Activated T-cell treated with anti-CD3 and anti-CD28 coated beads for 24 hours (primary cell): ENCODE results near the gene KCTD2.
"Not testable (repeated sequence)": the region's sequence is repeated elsewhere in the genome, so short reads cannot be mapped to it uniquely, and the experiment has no call there.

Experiments used
- DNase-seq: peaks from one replicate; pipeline ENCODE4 v3.0.0-alpha.2; 2020; ENCODE audit warnings: low read depth

The KCTD2 gene

DNA sequence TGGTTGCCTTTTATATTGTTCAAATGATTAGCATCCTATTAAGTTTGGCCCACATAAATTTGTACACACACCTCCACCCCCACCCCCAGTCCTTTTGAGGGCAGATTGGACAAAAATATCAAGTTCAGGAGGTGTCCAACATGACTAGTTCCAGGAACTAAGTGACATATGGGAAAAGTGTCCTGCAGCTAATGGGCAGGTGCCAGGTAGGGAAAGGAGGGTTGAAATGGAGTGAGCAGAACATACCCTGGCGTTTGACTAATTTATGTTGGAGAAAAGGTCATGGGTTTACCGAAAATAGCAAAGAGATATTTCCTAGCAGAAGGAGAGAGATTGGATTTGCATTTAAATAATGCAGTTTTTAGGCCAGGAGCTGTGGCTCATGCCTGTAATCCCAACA, 4.9 kb downstream of the KCTD2 start:
- DNase-seq: no peak

DNA sequence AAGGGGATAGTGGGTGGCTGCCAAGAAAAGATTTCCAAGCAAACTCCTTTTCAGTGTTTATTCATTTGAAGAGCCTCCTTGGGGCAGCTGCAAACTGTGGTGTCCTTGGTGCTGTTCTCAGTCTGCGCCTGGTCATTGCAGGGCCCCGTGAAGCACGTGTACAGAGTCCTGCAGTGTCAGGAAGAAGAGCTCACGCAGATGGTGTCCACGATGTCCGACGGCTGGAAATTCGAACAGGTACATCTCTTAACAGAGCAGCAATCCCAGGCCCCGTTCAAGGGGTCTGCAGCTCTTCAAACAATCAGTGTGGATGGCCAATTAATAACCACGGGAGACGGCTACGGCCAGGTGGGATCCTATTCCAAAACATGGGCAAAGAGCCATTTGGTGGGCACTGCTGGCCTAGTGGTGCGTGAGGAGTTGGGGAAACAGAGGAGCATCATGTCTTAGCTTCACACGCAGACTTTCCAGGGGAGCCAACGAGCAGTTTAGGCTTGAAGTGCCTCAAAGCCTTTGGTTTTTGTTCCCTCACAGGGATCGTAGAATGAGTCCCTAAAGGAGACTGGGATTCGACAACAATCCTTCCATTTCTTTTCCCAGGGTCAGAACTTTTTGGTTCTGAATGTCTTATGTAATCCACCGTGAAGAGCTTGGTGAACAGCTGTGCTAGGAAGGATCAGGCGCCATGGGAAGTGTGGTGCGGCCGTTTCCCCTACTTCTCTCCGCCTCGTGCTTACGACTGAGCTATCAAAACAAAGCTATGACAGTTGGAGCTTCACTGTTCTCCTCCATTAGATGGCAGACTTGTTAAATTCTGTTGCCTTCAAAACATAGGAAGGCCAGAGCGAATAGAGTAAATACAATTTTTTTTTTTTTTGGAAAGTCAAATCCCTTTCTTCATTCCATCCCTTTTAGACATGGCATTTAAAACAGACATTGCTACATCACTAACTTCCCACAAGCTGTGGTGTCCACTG, 12.6 kb downstream of the KCTD2 start:
- no peak for DNase-seq

DNA sequence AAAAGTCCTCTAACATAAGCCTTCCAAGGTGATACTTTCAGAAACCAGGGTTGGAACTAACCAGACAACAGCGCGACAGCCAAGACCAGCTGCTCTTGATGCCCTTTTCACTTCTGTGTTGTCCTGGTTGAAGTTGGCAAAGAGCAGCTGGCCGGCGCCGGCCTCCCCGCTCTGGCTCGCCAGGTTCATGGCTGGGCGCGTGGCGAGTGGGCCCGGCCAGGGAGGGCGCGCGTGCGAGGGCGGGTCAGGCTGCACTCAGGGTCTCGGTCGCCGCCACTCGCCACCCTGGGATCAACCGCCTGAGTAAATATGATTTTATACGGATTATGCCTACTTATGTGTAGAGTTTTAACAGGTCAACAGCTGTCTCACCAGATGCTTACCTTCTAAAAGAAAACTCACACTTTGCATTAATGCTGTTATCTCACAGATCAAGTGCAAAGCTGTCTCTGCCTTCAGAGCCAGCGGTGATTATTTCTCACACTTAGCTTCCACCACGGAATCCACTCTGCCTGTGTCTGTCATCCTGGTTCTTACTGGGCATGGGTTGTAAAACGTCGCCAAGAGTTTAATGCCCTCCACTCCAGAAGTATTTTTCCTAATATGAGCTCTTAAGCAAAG, 13.5 kb downstream of the KCTD2 start:
- no peak for DNase-seq

DNA sequence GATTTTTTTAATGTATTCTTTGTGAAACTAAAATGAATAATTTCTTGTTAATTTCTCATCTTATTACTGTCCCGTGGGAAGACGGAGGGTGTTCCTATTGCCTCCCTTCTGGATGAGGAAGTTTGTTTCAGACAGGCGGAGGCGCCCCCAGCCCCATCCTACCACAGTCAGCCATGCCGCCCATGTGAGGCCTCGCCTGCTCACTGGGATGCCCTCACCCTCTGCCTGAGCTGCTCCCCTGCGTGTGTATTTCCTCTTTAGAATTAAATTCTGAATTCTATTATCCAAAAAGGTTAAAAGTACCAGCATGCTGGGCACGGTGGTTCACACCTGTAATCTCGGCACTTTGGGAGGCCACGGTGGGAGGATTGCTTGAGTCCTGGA, 14.0 kb downstream of the KCTD2 start:
- no peak for DNase-seq

DNA sequence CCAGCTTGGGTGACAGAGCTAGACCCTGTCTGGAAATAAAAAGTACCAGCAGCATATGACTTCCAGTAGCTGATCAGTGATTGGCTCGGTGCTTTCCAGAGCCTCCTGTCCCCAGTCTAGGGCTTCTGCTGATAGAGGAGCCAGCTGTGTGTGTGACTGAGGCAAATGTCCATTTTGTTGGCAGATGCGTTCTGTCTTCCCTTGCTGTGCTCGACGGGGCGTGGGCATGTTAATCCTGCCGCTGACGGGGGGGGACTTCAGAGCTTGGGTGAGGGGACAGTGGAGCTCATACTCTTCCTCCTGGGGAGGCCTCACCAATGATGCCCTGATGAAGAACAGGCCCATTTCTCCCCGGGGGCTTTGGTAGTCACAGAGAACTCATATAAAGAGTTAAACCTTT, 14.6 kb downstream of the KCTD2 start:
- DNase-seq: no peak

DNA sequence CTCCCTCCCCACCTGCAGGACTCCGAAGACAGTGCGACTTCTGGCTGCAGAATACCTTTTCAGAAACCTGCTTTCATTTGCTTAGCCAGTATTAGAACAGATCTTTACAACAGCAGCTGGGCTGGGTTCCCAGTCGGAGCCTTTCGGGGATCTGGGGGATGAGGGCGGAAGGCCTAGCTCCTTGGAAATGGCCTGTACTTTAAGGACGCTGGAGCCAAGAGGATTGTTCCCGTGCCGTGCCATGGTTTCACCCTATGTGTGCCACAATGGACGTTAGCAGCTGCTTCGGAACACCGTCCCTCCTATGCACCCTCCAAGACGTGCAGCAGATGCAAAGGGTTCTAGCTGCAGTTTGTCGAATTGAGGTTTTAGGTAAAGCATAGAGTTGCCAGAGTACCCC, 16.2 kb downstream of the KCTD2 start:
- no peak for DNase-seq

DNA sequence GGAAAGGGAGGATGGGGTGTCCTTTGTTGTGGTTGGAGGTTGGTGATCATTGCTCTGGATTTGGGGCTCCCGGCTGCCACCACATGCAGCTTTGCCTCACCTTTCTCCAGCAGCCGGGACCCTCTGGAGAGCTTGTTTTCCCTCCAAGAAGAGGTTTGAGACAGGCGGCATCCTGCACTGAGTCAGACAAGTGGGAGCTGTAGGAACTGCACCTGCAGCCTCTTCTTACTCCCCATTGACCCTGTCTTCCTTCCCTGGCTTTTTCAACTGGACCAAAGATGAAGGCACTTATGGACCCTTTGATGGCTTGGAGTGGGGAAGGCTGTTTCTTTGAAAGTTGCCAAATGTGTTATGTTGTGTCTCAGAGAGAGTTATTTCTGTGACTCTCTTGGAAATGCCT, 16.6 kb downstream of the KCTD2 start:
- no peak for DNase-seq

DNA sequence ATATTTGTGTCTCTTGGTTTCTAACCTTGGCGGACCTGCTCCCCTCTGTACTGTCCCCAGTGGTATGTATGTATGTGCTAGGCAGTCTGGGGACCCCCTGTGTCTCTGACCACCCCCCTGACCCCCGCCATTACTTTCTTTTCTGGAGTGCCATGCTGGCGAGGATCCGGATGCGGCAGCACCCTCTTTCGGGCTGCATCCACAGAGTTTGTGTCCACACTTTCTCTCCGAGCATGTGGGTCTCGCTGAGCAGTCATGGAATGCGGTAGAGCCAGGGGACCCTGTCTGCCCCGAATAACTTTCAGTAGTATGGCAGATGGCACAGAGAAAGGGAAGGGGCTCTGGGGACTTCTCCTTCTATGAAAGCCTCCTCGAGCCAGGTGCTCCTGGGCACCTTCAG, 17.0 kb downstream of the KCTD2 start:
- DNase-seq: no peak

DNA sequence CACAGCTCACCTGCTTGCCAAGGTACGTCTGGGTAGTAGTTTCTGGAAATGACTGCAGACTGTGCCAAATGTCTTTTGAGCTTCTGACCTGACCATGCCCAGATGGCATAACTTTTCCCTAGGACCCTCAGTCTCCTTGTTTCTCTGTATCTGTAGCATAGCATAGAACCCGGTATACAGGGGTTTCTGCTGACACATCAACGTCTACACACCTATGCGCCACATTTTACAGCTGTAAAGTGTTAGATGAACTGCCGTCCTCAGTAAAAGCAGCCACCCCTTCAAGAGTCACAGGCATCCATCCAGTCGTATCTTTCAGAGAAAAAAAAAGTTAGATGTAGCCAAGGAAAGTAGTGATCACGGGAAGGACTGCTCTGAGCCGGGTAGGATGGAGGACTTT, 17.4 kb downstream of the KCTD2 start:
- DNase-seq: no peak

DNA sequence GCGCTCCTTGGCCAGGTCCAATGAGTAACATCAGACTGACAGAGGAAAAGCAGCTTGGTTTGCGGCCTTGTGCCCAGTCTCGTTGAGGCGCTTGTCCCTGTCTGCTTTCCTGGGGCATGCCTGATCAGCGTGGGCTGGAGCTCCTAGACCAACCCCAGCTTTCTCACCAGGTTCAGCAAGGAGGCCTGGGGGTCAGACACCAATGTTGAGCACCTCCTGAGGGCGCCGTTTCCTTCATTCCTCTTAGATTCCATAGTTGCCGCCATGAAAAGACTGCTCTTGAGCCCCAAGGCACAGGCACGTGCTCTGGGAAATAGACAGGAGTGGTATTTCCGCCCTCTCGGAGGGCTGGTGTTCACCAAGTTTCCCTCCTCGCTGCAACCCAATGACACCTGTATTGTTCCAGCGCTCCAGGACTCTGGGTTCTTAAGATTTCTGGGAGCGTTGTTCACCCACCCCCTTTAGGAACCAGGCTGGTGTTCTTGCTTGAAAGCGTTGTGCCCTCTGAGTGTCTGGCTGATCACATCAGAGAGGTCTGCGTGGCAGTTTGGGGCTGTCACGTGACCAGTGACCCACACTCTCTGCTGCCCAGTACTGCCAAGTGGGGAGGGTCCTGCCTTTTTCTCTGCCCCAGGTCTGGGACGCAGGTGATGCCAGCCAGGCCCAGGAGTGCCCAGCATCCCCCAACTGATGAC, 18.0 kb downstream of the KCTD2 start:
- DNase-seq: no peak

DNA sequence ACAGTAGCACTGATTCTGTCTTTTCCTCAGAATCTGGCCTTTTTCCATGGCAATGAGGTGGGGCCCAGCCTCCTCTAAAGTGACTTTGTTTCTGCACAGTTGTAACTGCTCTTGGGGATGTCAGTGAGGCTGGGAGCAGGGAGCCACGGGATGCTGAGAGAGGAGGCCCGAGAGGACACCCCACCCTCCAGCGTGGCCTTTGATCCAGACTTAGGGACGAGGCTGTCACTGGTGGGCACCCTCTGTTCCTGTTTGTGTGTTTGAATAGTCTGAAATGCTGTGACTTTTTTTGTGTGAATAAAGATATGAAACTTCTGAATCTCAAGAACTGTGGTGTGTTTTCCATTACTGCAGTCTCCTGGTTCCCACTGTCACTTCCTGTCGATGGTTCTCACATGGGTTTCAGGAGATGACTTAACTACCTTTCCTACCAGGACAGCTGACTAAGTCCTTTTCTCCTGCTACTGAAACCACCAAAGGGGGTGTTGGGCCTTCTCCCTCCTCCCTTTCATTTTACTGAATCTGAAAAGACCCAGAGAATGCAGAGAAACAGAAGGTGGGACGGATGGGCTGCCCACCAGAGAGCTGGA, 18.6 kb downstream of the KCTD2 start:
- no peak for DNase-seq

DNA sequence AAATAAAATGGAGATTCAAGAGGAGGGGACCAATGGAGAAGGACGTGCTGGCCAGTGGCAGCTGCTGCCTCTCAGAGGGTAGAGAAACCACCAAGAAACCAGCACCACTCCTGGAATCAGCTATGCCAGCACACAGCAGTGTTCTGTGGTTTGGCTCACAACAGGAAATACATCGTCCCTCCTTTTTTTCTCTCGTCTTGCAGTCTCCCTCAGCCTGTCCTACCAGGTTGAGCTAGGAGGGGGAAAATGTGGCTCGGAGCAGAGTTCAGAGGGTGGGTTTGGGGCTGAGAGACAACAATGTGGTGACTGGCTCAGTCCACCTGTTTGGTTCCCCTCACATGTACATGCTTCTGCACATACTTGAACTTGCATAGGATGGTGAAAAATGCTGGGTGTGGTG, 20.8 kb downstream of the KCTD2 start:
- DNase-seq: no peak

DNA sequence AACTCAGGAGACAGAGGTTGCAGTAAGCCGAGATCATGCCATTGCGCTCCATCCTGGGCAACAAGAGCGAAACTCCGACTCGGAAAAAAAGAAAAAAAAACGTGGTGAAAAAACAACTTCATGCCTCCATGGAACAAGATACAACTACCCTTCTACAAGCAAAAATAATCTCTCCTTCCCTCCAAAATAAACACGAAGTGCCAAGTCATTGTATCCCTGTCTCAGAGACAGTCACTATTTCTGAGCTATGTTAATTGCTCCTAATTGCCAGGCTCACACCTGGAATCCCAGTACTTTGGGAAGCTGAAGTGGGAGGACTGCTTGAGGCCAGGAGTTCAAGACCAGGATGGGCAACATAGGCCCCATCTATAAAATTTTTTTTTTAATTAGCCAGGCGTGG, 21.7 kb downstream of the KCTD2 start:
- no peak for DNase-seq

DNA sequence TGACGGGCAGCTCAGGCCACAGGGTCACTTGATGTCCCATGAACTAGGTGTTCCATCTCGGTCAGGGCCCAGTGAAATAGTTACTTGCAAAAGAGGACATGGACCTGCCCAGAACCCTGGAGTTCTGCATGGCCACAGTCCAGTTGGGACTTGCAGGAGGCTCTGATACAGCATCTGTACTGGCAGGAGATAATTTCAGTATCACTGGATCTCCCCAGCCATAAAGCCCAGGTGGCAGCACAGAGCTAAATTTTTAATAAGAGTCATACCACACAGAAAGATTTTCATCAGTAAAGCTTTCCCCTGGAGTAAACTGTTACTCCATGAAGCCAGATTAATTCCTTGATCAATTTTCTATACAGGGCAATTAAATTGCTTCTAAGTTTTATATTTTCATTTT, 22.8 kb downstream of the KCTD2 start:
- DNase-seq: no peak

DNA sequence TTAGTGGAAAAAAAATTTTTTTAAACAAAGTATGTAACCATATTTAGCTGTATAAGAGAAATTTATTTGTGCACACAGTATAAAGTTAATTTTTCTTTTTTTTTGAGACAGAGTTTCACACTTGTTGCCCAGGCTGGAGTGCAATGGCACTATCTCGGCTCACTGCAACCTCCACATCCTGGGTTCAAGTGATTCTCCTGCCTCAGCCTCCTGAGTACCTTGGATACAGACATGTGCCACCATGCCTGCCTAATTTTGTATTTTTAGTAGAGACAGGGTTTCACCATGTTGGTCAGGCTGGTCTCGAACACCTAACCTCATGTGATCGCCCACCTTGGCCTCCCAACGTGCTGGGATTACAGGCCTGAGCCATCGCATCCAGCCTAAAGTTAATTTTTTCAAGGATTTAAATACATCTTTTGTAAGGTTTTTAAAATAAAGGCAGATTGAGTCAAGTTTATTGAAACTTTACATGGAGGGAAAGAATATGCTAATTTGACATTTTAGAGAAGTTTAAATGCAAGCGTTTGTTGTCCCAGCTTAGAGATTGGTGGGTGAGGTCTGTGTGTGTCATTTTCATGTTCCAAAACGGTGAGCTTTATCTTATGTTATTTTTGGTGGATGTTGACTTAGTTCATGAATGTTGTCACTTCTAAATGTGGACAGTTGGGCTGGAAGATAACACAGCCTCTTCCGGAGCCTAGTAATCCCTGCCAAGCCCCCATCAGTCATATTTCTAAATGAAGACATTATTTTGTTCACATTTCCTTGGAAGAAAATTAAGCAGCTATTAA, 24.6 kb downstream of the KCTD2 start:
- not testable (repeated sequence) for DNase-seq

DNA sequence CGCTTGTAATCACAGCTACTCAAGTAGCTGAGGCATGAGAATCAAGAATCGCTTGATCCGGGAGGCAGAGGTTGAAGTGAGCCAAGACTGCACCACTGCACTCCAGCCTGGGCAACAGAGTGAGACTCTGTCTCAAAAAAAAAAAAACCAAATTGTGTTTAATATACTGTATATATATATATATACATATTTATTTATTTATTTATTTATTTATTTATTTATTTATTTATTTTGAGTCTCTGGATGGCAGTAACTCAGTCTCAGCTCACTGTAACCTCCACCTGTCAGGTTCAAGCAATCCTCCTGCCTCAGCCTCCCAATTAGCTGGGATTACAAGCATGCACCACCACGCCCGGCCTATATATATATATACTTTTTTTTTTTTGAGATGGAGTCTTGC, 25.9 kb downstream of the KCTD2 start:
- DNase-seq: not testable (repeated sequence)

DNA sequence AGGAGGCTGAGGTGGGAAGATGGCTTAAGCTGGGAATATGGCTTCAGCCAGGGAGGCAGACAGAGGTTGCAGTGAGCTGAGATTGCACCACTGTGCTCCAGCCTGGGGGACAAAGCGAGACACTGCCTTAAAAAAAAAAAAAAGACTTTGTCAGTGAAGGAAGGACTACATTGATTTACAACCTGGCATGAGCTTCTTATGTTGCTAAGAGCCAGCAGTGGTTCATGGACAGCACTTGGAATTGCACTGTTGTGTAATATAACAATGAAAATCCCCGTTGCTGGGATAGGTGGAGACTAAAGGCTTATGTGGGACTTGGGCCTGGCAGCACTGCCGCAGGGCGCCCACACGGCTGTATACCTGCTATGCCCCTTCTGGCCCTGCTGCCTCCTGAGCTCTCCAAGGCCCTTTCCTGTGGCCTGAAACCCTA, 26.6 kb downstream of the KCTD2 start:
- DNase-seq: no peak

DNA sequence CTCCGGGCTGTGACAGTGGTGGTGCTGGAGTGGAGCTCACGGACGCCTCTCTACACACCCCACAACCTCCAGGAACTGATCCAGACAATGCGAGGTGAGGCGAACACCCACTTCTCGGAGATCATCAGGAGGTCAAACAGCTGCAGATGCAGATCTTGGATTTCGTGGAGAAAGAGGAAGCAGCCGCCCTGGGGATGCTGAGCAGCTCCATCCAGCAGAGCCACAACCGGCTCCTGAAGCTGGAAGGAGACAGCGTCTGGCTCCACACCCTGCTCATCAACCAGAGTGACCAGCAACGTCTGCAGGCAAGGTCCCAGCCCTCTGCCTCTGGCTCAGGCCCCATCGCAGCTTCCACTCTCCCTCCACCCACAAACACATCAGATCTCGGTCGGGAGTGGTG, 27.5 kb downstream of the KCTD2 start:
- DNase-seq: no peak

DNA sequence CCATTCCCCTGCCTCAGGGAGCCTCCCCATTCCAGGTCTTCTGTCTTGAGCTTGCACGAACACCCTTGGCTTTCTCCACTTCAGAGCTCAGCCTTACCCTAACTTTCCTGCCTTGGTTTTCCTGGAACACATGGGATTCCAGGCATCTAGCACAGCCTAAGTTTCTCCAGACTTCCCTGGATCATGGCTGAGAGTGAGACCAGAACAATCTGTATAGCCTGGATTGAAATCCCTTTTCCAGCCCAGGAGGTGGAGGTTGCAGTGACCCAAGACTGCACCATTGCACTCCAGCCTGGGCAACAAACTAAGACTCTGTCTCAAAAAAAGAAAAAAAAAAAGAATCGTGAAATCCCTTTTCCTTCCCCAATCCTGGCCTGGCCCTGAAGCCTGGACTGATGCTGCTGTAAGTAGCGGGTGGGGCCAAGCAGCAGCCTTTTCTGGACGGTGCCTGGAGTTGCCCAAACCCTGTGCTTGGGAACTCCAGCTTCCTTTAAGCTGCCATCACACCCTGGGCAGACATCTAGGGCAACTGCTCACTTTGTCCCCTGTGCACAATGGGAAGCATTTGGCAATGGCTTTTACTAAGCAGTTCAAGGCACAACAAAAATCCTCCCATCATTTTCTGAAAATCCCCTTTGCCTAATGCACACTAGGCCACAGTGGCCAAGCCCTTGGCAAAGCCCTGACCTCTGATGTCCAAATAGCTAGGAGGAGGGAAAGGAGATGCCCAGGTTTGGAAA, 28.7 kb downstream of the KCTD2 start:
- DNase-seq: no peak

DNA sequence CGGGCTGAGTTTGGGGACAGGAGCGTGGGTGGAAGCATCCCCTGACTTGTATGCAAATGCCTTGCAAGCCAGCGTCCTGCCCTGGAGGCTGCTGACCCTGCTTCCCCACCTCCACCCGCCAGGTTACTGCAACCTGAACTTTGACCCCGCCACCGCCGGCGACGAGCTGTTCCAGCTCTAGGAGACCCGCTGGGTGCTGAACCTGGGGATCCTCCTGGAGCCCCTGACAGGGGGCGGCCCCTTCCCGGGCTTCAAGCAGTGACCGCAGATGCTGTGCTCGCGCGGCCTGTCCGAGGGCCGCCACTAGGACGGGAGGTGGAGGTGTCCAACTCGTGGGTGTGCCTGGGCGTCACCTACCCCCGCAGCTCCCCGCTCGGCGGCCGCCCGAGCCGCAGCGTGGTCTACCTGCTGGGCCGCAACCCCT, 30.1 kb downstream of the KCTD2 start:
- DNase-seq: no peak
